ENCODE data around the gene IRF9. TPM values are rescaled to one million over a fixed set of nuclear protein-coding genes. Genes with fewer than 3 reads are reported as not detected.

IRF9 gene
- total and polyA plus RNA-seq, 2 of the 13 experiments (the other 11 are each of a cell fraction or from before 2014, with no cell fraction given) = 14.9 to 49.7 TPM

DNA sequence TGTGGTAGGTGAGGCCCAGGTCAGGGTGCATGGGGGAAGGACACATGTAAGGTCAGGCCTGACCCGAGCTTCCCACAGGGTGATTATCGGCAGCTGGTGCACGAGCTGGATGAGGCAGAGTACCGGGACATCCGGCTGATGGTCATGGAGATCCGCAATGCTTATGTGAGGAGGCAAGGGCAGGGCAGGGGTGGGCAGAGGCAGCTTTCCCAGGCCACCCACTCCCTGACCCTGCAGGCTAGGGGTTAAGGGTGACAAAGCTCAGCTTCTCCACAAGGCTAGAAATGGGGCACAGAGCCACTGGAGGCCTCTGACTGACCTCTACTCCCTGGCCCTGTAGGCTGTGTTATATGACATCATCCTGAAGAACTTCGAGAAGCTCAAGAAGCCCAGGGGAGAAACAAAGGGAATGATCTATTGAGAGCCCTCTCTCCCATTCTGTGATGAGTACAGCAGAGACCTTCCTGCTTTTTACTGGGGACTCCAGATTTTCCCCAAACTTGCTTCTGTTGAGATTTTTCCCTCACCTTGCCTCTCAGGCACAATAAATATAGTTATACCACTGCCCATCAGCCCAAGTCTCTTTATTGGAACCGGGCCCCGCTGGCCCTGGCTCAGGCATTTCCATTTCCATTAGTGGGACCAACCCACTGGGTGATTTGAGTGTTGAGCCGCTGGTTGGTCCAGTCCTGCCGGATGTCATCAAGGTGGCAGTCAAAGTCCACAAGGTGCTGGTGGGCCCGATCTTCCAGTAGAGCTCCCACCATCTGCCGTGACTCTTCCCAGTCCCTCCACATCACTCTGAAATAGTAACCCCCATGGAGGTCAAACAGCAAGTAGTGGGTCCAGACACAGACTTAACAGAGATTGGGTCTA lies 22.4 kb upstream of the IRF9 start (continued):
- TF ChIP-seq, protein P1, sequence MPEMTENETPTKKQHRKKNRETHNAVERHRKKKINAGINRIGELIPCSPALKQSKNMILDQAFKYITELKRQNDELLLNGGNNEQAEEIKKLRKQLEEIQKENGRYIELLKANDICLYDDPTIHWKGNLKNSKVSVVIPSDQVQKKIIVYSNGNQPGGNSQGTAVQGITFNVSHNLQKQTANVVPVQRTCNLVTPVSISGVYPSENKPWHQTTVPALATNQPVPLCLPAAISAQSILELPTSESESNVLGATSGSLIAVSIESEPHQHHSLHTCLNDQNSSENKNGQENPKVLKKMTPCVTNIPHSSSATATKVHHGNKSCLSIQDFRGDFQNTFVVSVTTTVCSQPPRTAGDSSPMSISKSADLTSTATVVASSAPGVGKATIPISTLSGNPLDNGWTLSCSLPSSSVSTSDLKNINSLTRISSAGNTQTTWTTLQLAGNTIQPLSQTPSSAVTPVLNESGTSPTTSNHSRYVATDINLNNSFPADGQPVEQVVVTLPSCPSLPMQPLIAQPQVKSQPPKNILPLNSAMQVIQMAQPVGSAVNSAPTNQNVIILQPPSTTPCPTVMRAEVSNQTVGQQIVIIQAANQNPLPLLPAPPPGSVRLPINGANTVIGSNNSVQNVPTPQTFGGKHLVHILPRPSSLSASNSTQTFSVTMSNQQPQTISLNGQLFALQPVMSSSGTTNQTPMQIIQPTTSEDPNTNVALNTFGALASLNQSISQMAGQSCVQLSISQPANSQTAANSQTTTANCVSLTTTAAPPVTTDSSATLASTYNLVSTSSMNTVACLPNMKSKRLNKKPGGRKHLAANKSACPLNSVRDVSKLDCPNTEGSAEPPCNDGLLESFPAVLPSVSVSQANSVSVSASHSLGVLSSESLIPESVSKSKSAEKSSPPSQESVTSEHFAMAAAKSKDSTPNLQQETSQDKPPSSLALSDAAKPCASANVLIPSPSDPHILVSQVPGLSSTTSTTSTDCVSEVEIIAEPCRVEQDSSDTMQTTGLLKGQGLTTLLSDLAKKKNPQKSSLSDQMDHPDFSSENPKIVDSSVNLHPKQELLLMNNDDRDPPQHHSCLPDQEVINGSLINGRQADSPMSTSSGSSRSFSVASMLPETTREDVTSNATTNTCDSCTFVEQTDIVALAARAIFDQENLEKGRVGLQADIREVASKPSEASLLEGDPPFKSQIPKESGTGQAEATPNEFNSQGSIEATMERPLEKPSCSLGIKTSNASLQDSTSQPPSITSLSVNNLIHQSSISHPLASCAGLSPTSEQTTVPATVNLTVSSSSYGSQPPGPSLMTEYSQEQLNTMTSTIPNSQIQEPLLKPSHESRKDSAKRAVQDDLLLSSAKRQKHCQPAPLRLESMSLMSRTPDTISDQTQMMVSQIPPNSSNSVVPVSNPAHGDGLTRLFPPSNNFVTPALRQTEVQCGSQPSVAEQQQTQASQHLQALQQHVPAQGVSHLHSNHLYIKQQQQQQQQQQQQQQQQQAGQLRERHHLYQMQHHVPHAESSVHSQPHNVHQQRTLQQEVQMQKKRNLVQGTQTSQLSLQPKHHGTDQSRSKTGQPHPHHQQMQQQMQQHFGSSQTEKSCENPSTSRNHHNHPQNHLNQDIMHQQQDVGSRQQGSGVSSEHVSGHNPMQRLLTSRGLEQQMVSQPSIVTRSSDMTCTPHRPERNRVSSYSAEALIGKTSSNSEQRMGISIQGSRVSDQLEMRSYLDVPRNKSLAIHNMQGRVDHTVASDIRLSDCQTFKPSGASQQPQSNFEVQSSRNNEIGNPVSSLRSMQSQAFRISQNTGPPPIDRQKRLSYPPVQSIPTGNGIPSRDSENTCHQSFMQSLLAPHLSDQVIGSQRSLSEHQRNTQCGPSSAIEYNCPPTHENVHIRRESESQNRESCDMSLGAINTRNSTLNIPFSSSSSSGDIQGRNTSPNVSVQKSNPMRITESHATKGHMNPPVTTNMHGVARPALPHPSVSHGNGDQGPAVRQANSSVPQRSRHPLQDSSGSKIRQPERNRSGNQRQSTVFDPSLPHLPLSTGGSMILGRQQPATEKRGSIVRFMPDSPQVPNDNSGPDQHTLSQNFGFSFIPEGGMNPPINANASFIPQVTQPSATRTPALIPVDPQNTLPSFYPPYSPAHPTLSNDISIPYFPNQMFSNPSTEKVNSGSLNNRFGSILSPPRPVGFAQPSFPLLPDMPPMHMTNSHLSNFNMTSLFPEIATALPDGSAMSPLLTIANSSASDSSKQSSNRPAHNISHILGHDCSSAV (CRISPR knock-in tag; IDR thresholded peaks at IDR 0.05; ENCODE audit: borderline replicate concordance) = no peak
- TF ChIP-seq SNAPC2 (CRISPR knock-in tag; IDR thresholded peaks at IDR 0.05) = no peak
- TF ChIP-seq ZNF660 (CRISPR knock-in tag; IDR thresholded peaks at IDR 0.05; ENCODE audit: borderline replicate concordance, low read depth) = no peak
- no peak for TF ChIP-seq ERF (CRISPR knock-in tag; IDR thresholded peaks at IDR 0.05)
- TF ChIP-seq ZMYM3 (CRISPR knock-in tag; IDR thresholded peaks at IDR 0.05) = no peak
- TF ChIP-seq, protein P2, sequence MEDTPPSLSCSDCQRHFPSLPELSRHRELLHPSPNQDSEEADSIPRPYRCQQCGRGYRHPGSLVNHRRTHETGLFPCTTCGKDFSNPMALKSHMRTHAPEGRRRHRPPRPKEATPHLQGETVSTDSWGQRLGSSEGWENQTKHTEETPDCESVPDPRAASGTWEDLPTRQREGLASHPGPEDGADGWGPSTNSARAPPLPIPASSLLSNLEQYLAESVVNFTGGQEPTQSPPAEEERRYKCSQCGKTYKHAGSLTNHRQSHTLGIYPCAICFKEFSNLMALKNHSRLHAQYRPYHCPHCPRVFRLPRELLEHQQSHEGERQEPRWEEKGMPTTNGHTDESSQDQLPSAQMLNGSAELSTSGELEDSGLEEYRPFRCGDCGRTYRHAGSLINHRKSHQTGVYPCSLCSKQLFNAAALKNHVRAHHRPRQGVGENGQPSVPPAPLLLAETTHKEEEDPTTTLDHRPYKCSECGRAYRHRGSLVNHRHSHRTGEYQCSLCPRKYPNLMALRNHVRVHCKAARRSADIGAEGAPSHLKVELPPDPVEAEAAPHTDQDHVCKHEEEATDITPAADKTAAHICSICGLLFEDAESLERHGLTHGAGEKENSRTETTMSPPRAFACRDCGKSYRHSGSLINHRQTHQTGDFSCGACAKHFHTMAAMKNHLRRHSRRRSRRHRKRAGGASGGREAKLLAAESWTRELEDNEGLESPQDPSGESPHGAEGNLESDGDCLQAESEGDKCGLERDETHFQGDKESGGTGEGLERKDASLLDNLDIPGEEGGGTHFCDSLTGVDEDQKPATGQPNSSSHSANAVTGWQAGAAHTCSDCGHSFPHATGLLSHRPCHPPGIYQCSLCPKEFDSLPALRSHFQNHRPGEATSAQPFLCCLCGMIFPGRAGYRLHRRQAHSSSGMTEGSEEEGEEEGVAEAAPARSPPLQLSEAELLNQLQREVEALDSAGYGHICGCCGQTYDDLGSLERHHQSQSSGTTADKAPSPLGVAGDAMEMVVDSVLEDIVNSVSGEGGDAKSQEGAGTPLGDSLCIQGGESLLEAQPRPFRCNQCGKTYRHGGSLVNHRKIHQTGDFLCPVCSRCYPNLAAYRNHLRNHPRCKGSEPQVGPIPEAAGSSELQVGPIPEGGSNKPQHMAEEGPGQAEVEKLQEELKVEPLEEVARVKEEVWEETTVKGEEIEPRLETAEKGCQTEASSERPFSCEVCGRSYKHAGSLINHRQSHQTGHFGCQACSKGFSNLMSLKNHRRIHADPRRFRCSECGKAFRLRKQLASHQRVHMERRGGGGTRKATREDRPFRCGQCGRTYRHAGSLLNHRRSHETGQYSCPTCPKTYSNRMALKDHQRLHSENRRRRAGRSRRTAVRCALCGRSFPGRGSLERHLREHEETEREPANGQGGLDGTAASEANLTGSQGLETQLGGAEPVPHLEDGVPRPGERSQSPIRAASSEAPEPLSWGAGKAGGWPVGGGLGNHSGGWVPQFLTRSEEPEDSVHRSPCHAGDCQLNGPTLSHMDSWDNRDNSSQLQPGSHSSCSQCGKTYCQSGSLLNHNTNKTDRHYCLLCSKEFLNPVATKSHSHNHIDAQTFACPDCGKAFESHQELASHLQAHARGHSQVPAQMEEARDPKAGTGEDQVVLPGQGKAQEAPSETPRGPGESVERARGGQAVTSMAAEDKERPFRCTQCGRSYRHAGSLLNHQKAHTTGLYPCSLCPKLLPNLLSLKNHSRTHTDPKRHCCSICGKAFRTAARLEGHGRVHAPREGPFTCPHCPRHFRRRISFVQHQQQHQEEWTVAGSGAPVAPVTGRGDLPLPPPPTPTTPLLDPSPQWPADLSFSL (CRISPR knock-in tag; IDR thresholded peaks at IDR 0.05) = no peak
- TF ChIP-seq, protein P3, sequence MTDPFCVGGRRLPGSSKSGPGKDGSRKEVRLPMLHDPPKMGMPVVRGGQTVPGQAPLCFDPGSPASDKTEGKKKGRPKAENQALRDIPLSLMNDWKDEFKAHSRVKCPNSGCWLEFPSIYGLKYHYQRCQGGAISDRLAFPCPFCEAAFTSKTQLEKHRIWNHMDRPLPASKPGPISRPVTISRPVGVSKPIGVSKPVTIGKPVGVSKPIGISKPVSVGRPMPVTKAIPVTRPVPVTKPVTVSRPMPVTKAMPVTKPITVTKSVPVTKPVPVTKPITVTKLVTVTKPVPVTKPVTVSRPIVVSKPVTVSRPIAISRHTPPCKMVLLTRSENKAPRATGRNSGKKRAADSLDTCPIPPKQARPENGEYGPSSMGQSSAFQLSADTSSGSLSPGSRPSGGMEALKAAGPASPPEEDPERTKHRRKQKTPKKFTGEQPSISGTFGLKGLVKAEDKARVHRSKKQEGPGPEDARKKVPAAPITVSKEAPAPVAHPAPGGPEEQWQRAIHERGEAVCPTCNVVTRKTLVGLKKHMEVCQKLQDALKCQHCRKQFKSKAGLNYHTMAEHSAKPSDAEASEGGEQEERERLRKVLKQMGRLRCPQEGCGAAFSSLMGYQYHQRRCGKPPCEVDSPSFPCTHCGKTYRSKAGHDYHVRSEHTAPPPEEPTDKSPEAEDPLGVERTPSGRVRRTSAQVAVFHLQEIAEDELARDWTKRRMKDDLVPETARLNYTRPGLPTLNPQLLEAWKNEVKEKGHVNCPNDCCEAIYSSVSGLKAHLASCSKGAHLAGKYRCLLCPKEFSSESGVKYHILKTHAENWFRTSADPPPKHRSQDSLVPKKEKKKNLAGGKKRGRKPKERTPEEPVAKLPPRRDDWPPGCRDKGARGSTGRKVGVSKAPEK (CRISPR knock-in tag; IDR thresholded peaks at IDR 0.05; ENCODE audit: borderline replicate concordance) = no peak
- TF ChIP-seq NCOA5 (CRISPR knock-in tag; IDR thresholded peaks at IDR 0.05) = no peak
- TF ChIP-seq ZNF124 (CRISPR knock-in tag; IDR thresholded peaks at IDR 0.05) = no peak
- no peak for TF ChIP-seq HDAC1 (CRISPR knock-in tag; IDR thresholded peaks at IDR 0.05)

Measured in HepG2 (cell line).